Stimulated activated CD4-positive, alpha-beta T cell treated with anti-CD3 and anti-CD28 coated beads, Interleukin-2, amount 100 ng/mL, for 24 hours (primary cell): ENCODE results near the gene KRT5.

Experiments
- DNase-seq, 2 donors: peaks; one replicate each; pipeline ENCODE4 v3.0.0-alpha.2; 2020

KRT5 gene

DNA sequence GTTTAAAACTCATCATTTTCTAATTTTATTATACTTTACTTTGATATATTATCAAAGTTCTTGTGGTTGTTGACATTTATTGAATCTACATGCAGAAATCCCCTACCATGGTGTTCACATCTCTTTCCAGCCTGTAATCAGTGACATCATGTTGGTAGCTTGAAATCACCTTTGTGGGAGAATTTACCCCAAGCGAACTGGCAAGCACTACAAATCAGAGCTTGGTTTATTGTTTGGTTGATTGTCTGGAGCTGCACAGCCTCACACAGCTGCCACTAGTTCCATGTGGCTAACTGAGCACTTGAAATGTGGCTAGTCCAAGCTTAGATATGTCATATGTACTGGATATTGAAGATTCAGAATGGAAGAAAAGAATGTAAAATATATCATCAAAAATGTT, 15.4 kb upstream of the KRT5 start:
- no peak for DNase-seq

DNA sequence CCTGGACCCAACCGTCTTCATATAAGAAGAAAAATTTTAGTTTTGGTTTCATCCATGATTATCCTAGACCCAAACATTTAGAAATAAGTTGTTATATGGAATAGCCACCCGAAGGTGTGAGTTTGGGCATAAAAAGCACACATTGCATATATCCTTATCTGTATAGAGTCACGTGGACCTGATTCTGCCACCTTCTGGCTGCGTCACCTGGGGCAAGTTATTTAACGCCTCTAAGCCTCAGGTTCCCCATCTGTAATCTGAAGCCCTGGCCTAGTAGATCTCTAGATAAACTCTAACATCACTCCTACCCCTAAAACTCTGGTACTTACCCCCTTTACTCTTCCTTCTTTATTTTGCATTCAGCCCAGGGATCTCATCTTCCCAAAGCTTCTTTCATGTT, 14.3 kb upstream of the KRT5 start:
- peak in 1 of 2 donors; percentile 11 for DNase-seq

DNA sequence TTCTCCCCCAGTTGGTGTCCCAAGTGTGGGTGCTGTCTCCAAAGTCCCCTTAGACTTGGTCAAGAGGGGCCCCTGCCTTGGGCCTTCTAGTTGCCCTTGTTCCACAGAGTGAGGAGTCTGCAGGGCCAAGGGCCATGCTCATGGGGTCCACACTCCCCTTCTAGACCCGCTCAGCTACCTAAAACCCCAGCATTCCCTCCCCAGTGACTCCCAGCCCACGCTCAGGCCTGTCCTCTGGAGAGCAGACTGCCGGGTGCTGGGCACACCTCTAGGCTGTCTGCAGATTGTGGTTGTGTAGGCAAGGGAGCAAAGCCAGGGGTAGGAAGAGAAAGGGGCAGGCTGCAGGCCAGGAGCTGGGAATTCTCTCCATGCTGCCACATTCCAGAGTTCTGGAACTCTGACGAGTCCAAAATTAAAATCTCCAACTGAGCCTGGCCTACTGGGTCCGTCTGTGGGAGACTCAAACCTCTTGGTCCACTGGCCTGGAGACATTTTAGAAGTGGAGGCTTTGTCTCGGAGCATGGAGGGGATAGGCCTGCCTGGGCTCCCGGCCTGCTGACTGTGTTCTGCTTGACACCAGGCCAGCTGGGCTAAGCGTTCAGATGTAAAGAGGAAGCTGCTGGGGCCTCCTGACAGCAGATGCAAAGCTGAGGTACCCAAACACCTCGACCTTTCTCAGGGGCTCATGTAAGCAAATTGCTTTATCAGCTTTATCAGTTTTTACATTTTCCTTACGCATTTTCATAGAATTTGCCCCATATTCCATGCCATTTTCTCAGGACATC, 13.7 kb upstream of the KRT5 start:
- DNase-seq, result no peak

DNA sequence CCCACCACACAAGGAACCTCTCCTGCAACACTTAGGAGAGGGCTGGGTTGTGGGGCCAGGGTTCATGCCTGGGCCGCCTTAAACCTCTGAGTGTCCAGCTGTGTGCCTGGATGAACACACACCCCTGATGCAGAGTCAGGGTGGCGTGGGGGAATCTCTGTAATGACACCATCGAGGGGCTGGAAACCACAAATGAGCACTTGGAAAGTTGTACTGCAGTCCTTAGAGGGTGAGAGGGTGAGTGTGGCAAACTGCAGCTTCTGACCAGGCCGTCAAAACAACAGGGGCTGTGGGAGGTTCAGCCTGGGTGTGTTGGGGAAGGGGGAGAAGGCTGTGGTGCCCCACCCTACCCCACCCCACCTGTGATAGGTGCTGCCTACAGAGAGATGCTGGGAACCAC, 12.4 kb upstream of the KRT5 start:
- DNase-seq, result no peak

DNA sequence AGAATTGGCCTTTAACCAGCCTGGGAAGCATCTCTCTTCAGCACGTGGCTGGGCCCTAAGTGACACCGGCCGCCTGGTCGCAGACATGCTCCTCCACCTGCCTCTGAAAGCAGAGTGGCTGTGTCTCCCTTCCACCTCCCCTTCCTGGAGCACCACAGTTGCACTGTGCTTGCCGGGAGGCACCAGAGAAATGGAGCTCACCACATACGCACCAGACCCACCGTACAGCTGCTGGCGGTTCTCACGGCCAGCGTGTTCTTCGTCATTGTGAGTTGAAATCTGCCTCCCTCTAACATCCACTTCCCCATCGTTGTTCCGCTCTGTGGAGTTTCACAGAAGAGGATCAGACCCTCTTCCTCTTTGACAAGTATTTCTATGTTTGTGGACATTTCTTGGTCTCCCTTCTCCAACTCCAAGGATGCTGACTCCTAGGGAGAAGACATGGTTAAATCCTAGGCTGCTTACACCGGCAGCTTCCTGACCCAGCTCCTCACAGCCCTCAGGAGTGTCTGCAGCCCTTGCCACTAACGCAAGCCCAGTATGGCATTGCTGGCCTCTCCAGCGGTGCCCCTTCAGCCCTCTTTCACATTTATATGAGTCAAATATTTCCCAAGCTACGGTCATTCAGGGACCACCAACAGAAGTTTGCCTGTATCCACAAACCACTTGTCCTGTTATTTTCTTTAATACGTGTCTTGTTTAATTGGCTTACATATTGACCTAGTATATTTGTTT, 11.5 kb upstream of the KRT5 start:
- DNase-seq, result no peak

DNA sequence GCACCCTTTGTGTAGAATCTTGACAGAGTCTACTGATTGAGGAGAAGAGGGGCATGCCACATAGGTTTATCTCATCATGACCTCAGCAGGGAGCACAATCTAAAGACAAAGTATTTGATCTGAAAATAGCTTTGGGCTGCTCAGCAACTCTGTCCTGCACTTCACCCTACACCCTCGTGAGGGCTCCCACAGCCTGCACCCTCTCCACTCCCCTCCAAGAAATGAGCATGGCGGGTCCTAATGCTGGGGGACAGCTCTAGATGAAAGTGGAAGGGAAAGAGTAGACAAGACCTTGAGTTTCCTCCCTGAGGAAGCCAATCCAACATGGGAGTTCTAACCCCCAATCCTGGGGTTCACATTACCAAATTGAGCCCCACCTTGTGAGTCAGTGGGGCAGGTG, 10.7 kb upstream of the KRT5 start:
- no peak for DNase-seq

DNA sequence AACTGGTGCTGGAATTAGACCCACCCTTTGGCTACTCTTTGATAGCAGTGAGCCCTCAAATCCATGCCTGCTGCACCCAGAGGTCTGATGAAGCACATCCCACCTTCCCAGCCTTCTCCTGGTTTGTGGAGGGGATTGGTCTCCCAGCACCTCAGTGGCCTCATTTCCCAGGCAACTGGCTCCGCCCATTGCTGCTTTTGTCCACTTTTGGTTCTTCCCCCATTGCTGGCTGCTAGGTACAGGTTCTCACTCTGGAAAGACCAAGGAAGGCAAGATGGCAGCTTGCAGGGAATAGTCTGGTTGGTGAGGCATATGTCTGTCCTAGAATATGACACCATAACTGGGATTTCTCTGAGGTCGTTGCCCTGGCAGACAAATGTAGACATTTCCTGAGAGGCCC, 10.2 kb upstream of the KRT5 start:
- DNase-seq, result no peak

DNA sequence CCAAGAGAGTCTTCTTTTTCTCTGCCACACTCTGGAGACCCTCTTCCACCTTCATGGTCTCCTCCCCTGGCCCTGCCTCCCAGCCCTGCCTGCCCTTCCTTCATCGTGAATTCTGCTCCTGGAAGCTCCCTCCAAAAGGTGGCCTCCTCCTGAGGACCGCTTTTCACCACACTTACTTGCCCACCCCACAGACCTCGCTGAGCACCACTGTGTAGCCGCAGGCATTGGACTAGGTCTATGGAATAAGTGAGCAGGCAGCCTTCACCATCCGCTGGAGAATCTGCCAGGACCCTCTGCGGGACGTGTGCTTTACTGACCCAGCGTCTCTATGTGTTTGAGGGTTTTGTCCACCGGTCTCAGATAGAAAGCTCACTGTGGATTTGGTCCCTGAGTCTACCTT, 9.7 kb upstream of the KRT5 start:
- no peak for DNase-seq

DNA sequence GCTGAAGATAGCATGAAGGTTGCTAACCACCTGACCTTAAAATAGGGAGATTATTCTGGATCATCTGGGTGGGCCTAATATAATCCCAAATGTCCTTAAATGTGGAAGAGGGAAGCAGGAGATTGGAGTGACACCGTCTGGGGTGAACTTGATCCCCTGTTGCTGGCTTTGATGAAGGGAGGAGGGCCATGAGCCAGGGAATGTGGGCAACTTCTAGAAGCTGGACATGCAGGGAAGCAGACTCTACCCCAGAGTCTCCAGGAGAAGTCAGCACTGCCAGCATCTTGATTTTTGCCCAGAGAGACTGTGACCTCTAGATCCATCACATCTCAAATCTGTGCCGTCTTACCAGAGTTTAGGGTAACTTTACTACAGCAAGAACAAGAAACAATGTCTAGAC, 9.2 kb upstream of the KRT5 start:
- no peak for DNase-seq

DNA sequence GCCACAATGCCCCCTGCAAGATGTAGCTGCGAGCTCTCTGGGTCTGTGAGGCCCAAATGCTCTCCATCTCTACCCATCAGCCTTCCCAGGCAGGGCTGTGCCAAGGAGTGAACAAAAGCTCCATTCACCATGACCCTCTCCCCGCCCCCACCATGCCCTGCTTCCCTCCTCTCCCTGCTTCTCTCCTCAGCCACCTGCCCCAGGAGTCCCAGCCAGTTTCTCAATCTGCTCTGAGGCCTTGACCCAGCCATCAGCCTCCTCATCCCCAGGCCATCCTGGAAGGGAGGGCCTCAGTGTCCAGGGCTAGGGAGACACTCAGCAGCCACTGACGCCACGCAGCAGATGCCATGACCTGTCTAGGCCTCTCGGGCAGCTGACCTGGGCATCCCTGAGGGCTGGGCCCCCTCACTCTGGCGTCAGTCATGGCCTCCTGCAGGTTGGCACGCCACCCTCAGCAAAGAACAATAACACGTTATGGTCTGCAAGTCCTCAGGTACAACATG, 8.5 kb upstream of the KRT5 start:
- no peak for DNase-seq

DNA sequence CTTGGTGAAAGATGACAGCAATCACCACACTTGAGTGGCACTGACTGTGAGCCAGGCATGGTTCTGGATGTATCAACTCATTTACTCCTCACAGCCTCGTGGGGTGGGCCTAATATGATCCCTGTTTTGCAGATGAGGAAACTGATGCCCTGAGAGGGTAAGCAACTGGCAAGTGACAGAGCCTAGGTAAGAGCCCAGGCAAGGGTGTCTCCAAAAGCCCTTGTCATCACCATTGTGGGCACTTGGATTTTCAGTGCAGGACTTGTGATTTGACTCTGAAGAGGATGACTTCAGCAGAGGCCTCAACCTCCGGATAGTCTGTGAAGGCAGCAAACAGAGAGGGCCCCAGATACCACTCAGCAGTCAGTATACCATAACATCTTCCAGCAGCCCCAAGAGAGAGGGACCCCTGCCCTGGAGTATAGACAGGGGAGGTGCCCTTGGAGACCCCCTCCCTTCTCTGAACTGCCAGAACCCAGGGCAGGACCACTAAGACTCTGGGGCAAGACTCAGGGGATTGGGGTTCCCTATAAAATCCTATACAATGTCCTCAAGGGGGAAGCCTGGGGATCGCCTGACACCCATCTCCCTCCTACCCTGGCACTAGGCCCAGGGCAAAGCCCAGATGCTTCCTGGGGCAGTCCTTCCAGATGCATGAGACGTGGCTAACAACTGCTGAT, 7.1 kb upstream of the KRT5 start:
- peak in 1 of 2 donors; percentile 10 for DNase-seq

DNA sequence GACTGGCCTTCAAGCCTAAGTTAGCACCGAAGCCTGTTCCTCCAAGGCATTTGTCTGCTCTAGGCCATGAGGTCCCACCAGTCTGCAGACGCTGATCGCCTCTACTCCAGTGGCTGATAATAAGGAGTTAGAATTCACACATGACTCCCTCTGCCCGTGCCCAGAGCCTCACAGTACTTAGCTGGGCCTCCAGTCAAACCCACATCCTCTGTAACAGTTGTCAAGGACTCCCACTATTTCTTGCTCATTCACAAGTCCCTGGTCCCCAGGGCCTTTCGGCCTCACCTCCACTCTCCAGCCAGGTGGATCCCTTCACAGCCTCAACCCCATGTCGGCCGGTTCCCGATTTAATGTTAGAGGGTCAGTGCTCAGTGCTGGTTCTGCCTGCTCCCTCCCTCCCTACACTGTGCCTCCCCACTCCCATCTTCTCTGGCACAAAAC, 6.3 kb upstream of the KRT5 start:
- DNase-seq, result peak in 1 of 2 donors; percentile 15

DNA sequence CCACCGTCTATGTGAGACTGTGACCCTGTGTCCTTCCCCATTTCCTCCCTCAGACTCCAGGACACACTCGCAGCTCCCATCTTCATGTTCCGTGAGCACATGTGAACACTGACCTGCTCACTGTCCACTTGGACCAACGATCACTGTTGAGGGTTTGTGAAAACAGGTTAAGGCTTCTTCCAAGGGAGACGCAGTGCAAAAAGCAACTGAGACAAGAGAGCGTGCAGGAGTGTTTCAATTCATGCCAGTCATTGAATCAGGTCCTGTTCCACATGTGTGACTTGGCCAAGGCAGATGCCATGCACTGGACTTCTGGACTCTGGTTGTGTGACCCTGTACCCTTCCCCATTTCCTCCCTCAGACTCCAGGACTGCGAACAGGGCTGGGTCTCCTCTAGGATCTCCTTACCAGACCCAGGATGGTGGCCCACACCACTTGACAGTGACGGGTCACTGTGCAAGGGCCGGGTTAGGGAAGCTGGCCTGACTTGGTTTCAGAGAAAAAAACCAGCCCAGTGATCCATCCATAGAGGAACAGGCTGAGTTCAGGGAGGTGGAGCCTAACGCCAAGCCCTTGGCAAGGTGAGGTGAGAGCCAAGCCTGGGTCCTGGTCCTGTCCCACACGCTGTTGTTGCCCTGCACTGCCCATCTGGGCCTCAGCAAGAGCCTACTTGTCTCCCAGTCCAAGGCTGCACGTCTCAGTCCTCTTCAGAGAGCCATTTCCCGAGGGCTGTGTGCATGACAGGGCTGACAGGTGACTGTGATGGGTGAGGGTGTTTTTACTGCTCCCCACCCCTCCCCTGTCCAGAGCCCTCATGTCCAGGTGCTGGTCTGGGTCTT, 5.7 kb upstream of the KRT5 start:
- DNase-seq, result peak in 1 of 2 donors; percentile 11

DNA sequence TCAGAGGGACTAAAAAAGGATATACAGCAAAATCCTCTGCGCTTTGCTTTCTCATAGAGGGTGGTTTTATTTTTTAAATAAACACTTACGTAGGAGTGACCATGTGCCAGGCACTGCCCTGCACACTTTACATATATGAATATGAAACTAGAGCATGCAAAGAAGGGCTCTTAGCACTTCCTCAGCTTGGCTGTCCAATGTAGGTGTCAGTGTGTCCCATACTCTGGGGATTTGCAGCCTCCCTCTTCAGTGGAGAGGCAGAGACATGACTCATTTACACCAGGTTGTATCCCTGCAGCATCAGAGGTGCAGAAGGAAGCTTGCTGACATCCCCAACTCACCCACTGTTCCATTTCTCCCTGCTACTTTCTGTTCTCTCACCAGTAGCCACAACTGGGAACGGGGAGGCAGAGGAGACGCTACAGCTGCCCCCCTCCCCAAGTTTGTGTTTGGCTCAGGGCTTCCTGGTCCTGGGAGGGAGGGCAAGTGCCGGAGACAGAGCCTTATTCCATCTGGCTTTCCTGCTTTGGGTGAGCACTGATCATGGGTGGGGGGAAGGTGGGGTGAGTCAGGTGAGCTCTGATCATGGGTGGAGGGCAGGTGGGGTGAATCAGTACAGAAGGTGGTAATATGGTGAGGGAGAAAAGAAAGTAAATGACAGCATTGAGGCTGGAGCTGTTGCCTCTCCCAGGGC, 4.9 kb upstream of the KRT5 start:
- DNase-seq, result peak in 1 of 2 donors; percentile 6

DNA sequence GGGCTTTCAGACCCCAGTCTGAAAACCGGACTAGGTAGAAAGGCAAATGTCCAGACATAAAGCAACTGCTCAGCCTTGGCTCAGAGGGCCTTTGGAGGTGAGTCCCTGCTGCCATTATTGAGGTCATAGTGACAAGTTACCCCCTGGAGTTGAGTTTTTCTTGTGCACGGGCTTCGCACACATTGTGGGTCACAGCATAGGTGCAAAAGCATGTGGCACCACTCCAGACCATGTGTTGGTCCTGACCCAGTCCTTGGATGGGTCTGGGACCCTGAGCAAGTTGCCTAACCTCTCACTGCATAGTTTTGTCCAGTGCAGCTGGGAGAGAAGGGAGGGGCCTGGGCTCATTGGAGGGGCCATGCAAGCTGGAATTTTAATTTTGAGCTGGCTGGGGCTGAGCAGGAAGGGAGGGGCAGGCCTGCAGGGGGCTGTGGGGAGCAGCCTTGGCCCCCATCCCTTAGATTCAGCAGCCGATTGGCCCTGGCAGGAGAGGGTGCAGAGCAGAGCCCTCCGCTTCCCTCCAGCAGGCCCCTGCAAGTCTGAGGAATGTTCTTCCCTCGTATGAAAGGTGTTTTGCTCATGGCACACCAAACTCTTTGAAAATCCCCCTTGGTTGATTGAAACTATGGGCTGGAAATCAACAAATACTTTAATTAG, 4.2 kb upstream of the KRT5 start:
- DNase-seq, result no peak

DNA sequence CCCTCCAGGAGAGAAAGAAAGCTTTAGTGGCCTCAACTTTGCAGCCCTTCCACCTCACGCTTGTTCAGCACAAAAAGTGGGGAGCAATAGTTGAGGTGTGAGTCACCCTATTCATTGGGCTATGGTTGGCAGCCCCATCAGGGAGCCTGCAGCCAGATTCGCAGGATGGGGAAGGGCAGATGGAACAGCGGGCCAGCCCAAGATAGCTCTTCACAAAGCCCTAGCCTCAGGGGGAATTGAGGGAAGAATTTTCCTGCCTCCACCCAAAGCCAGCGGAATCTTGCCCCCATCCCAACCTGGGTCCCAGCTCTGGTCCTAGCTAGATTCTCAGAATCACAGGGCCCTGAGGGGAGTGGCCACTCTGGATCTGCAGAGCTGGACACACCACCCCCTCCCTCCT, 3.6 kb upstream of the KRT5 start:
- peak in 1 of 2 donors; percentile 3 for DNase-seq

DNA sequence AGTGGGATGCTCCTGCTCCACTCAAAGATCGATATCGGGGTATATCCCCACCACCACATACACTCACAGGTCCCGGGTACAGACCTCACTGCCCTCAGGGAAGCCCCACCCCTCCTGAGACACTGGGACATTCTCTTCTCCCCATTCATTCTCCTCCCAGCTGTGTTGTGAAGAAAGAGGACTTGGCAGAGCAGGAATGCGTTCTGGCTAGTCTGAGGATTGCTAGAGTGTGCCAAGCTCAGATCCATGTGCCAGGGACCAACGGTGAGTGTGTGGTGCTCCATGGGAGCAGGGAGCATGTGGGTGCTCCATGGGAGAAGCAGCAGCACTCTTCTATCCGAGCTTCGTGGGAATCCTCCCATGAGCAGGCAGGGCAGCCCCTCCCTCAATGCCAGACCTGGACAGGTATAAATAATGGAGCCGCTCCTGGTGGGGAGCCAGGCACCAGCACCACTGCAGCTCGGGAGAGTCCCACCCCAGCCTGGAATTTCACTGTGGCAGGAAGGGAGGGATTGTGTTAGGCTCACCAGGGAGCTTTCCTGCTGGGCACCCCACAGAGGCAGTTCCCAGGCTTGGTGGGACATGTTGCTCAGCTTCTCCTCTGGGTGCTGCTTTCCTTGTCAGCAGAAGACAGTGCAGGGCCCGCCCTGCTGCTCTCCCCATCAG, 2.3 kb upstream of the KRT5 start:
- no peak for DNase-seq

DNA sequence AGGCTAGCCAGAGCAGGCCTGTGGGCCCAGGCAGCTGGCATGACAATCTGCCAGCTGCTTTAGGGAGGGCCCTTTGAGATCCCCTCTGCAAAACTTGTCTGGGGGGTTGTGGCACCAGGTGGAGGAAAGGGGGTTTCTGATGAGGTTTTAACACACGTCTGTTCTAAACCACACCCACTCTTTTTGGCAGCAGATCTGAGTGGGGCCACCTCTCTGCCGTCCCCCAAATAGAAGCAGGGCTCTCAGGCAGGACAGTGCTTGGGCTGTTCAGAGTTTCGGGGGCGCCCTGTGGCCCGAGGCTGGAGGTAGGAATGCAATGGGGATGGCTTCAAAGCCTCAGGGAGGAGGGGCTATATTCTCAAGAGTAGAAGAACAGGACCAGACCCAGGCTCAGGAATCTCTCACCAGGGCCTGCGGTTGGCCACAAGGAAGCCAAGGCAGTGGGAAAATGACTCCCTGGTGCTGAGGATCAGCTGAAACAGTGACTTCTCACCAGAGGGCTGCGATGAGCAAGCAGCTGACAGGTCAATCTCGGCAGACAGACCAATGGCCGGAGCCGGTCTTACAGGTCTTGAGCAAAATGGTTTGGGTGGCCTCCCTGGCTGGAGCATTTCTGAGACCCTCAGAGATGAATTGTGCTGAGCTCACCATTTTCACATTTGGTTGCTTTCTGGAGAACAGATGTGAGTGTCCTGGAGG, 1.5 kb upstream of the KRT5 start:
- no peak for DNase-seq

DNA sequence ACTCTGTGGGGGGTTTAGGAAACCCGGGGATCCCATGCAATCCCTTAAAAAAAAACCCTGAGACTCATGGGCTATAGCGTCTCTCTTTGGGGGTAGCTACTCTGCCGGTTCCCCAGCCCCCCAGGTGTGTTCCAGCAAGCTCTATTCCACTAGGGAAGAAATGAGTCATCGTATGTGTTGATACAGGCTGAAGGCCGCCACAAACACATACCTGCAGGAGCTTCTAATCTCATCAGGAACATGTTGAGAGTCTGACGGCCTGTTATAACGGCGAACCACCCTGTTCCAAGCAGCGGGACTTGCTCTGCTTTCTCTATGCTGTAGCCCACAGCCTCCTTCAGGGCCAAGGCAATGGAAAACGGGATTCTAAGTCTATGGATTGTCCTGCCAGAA, 977 bp upstream of the KRT5 start:
- DNase-seq, result no peak

DNA sequence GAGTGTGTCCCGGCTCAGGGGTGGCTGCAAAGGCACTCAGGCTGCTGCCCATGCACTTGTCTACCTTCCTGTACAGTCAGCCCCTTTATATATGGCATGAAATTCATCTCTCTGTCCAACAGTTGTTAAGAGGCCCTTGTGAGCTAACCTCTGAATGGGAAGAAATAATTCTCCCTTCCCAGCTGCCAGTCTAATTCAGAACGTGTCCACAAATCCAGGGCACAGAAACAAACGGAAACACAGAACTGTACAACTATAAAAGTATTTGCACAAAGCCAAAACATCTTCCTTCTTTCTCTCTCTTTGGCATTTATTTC, 849 bp downstream of the KRT5 start:
- DNase-seq, result no peak
